Loucy (cell line): Measurements from ENCODE around the gene AFF2.

ENCODE experiments used
- CTCF ChIP-seq: fragments of 200-600 bp; sonication (generic); conservative IDR thresholded peaks from 2 replicates; pipeline ENCODE4 v1.5.1; 2014; ENCODE audit warnings: mild to moderate bottlenecking, antibody characterized with exemption, low read length
- EZH2phosphoT487 ChIP-seq: fragments of 200-600 bp; IDR thresholded peaks from 2 replicates; pipeline ENCODE4 v1.6.1; 2018; ENCODE audit warnings: antibody characterized with exemption, mild to moderate bottlenecking, moderate library complexity, borderline replicate concordance

GRCh38 chrX:148723551-148723950, 223.1 kb downstream of the AFF2 start:
- TF ChIP-seq CTCF = no peak
- TF ChIP-seq EZH2phosphoT487 = no peak
